HG03354 (cell line): ENCODE measurements around the gene ZNF692.

Experiments used
- ATAC-seq: cut with Tn5 transposase; IDR thresholded peaks from one replicate; pipeline ENCODE4 v1.9.1; 2021; ENCODE audit warnings: mild to moderate bottlenecking; ENCODE audit not compliant: unreplicated experiment, poor library complexity, severe bottlenecking

The ZNF692 gene

GRCh38 chr1:248850536-248851251 lies 8.2 kb downstream of the ZNF692 start:
- no peak for ATAC-seq

GRCh38 chr1:248850124-248850523 lies 8.8 kb downstream of the ZNF692 start:
- ATAC-seq, result no peak

DNA sequence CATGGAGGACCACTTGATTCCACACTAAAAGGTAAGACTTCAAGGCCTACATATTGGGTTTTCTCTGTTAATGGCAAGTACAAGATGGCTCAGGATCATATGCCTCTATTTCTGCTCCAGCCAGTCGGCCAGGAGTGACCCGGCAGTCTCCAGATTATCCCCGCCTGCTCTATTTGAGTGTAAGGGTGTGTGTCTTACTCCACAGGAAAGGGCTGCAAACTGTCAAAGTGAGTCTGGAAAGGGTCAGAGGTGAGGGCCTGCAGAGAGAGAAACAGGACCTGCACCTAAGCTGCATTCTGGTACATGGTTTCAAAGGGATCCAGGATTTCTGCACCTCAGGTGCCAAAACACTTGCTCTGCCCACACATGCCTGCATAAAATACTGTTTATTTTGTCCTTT lies 9.2 kb downstream of the ZNF692 start:
- ATAC-seq, result no peak

GRCh38 chr1:248849152-248849551 lies 9.7 kb downstream of the ZNF692 start:
- no peak for ATAC-seq

DNA sequence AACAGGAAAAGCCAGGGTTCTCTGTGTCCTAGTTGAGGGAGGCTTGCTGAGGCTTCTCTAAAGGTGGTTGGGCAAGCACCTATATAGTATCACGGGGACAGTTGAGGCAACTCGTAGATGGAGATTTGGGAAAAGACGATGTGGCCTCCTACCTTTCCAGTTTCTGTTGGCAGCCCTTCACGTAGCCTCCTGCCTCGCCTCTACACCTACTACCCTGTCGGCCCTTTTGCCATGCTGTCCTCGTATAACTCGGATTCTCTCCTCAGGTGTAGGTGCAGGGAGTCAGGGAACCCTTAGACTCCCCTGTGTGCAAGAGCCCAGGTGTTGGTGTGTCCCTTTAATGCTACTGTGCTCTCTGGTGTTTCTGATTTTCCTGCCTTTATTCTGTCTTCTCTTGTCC lies 10.3 kb downstream of the ZNF692 start:
- ATAC-seq, result no peak

DNA sequence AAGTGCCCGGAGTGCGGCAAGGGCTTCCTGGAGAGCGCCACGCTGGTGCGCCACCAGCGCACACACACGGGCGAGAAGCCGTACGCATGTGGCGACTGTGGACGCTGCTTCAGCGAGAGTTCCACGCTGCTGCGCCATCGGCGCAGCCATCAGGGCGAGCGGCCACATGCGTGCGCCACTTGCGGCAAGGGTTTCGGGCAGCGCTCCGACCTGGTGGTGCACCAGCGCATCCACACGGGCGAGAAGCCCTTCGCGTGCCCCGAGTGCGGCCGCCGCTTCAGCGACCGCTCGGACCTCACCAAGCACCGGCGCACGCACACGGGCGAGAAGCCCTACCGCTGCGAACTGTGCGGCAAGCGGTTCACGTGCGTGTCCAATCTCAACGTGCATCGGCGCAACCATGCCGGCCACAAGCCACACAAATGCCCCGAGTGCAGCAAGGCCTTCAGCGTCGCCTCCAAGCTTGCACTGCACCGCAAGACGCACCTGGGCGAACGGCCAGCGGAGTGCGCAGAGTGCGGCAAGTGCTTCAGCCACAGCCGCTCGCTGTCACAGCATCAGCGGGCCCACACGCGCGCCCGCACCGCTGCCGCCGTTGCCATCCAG lies 10.8 kb downstream of the ZNF692 start:
- ATAC-seq, result no peak

DNA sequence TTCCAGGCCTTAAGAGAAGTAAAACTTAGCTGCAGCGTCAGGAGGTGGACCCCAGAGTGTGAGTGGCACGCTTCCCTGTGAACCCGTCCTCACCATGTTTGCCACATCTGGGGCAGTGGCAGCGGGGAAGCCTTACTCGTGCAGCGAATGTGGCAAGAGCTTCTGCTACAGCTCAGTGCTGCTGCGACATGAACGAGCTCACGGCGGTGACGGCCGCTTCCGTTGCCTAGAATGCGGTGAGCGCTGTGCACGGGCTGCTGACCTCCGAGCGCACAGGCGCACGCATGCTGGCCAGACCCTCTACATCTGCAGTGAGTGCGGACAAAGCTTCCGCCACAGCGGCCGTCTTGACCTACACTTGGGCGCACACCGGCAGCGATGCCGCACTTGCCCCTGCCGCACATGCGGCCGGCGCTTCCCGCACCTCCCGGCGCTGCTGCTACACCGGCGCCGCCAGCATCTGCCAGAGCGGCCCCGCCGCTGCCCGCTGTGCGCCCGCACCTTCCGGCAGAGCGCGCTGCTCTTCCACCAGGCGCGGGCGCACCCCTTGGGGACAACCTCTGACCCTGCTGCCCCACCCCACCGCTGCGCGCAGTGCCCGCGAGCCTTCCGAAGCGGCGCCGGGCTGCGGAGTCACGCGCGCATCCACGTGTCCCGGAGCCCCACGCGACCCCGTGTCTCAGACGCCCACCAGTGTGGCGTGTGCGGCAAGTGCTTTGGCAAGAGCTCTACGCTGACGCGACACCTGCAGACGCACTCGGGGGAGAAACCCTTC lies 11.5 kb downstream of the ZNF692 start:
- no peak for ATAC-seq

- no peak for ATAC-seq
These were observed 14.4 kb downstream of the ZNF692 start for GRCh38 chr1:248844526-248844925.

DNA sequence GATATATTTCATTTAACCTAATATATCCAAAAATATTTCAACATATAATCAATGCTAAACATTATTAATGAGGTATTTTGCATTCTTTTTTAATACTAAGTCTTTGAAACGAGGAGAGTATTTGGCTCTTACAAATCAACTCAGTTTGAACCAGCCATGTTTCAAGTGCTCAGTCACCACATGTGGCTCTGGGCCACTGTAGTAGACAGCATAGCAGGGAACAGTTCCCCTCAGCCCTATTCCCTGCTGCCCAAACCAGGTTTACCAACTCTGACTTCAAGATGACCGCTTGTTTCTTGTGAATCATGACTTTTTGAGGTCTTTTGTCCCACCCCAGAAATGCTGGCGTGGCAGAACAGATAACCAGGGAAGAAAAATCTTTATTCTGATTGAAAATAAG lies 15.2 kb downstream of the ZNF692 start:
- ATAC-seq, result no peak

DNA sequence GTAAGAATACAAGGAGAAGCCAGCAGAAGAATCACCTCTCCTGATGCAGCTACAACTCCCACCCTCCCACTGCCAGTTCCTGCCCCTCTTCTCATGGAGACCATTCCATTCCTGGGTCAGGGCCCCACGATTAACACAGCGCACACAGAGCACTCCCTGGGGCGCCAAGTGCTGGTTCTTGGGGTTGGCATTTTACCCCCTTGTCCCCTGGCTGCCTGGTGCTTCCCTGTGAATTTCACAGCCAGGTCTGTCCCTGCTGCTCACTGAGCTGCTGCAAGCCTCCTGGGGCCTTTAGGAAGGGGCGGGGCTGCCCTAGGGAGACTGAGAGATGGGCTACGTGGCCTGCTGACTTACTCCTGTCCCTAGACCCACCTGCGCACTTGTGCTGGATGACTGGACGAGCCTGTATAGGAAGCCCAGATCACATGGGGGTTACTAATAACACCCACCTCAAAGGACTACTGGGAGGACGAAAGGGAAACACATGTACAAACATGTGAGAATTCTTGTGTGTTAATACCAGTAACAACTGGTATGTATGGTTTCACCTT lies 16.0 kb downstream of the ZNF692 start:
- ATAC-seq, result no peak

- ATAC-seq, result no peak
These were observed 17.0 kb downstream of the ZNF692 start for GRCh38 chr1:248841702-248842395.

DNA sequence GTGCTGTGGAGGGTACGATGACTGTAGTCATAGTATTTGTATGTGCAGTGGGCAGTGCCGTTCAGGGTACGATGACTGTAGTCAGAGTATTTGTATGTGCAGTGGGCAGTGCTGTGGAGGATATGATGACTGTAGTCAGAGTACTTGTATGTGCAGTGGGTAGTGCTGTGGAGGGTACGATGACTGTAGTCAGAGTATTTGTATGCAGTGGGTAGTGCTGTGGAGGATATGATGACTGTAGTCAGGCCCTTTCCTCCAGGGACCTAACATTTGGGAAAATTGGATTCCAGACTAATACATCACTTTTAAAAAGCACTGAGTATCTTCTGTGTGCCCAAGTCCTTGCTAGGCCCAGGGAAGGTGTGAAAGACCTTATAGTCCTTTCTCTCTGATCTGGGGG lies 17.9 kb downstream of the ZNF692 start:
- ATAC-seq, result no peak

DNA sequence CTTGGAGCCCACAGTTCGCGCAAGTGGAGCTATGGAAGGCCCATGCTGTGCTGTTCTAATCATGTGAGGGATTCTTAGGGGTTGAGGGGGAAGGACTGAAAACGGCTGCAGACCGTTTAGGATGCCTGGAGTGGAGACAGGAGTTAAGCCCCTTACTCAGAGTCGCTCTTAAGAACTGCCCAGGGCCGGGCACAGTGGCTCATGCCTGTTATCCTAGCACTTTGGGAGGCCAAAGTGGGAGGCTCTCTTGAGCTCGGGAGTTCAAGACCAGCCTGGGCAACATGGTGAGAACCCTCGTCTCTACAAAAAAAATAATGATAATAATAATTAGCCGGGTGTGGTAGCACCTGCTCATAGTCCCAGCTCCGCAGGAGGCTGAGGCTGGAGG lies 19.7 kb downstream of the ZNF692 start:
- ATAC-seq, result no peak

DNA sequence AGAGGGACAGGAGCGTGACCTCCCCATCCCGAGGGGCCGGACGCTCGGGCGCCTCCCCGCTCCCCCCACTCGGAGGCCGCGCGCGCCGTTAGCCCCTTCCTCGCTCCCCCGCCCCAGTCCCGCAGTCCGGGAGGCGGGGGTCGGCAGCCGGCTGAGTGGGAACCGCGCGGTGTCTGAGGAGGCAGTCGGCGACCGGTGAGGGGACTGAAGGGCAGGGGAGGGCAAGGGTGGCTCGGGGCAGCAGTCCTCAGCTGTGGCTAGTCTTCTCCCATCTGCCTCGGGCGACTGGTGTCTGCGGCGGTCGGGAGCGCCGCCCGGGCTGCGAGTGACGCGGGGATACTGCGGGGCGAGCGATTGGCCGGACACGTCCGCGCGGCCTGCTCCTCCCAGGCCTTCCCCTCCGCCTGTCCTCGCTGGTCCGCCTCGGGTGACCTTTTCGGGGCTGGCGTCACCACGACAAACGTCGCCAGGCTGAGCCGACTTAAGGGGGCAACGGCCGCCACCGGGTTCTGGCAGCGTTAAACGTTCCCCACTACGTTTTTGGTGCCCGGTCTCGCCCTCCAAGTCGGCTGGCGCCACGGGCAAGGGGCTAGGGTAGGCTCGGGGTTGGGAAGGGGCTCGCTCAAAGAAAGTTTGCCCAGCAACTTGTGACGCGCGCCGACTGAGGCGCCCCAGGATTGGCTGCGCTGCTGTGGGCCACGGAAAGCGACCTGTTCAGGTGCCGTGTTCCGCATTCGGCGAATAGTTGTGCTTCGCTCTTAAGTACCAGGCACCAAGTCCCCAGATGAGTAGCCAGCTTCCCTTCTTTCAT lies 20.3 kb downstream of the ZNF692 start:
- peak; percentile 73 for ATAC-seq

DNA sequence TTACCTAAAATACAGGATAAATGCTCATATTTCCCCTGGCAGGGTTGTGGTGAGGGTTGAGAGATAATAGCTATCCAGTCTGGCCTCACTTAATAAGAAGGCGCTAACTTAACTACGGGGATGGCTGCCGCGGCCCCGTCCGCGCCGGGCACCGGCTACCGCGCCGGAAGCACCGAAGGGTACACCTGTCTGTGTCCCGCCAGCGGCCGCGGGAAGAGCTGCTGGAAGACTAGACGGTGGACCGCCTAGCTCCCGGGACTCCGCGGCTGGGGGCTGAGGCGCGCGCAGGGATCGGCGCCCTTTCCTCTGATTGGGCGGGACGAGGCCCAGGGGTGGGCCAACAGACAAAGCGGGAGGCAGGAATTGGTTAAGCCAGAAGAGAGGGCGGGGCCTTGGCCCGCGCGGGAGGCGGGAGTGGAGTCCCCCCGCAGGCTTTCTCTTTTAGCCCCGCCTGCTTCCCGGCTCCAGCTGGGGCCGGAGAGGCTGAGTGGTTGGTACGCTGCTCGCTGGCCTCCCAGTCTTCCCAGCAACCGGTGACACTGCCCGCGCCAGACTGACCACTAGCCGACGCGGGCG lies 21.0 kb downstream of the ZNF692 start, which contains the start of gene ZNF672:
Gene ZNF672, plus strand, starts transcription at position 444 of the 576 bp plus-strand sequence. CDS start 9,051 bp downstream, outside the sequence.
- ATAC-seq, result peak; percentile 83

GRCh38 chr1:248837045-248837780 lies 21.7 kb downstream of the ZNF692 start:
- ATAC-seq, result no peak

DNA sequence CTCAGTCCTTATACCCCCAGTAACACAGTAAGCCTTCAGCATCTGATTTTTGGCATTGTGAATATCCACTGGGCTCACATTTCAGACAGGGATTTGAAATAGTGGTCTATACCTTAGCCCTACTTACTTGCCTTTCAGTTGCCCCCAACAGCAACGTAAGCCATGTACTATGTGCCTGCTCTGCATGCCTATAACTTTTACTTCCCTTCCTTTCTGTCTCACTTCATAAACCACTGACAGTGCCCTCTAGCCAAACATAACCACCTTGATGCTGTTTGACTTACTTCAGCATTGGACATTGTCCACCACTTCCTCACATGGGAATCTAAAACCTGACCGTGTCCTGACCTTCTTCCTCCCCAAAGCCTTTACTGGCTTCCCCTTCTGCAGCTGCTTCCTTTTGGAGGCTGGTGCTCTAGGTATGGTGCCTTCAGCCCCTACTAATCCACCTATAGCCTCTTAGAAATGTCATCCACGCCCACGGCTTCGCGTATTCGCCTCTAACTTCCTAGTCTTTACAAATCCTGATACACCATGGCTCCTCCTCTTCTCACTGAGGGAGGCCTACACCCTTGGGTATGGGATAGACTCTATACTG lies 24.4 kb downstream of the ZNF692 start:
- no peak for ATAC-seq

GRCh38 chr1:248831842-248832241 lies 27.0 kb downstream of the ZNF692 start:
- no peak for ATAC-seq
